HepG2 (cell line): ENCODE measurements around the gene SH2B2. TPM values are rescaled to one million over a fixed set of nuclear protein-coding genes. Genes with fewer than 3 reads are reported as not detected.
A peak's percentile ranks its signal among the peaks of the same experiment; 100 is the strongest.
"Not testable (repeated sequence)": the region's sequence is repeated elsewhere in the genome, so short reads cannot be mapped to it uniquely, and the experiment has no call there.

Experiments used
- ATAC-seq: fragments of 200-7000 bp; cut with Tn5 transposase; 3 replicates; pipeline ENCODE4 v1.9.1; 2020; ENCODE audit warnings: mild to moderate bottlenecking, moderate library complexity
- BruUV-seq: library from RNA; stranded (reverse); fragments of 400-500 nt; replicated peaks from 2 replicates; lab custom pipeline; 2021; lab: Mats Ljungman, UMichigan
- CTCF ChIA-PET: fragments of 300-600 bp; formaldehyde crosslinking; extraction: SDS; loops from one replicate; lab custom pipeline; 2021; ENCODE audit warnings: low total read pairs, inconsistent platforms, low intra/inter-chr PET ratio; lab: Yijun Ruan, JAX
- POLR2A ChIA-PET: fragments of 350-600 bp; sonication (Branson Sonifier 250); formaldehyde crosslinking; loops from one replicate; lab custom pipeline; 2020; ENCODE audit warnings: antibody characterized with exemption, inconsistent platforms; lab: Yijun Ruan, JAX
- DNase-seq: peaks from one replicate; pipeline ENCODE4 v3.0.0-alpha.2; 2015; ENCODE audit warnings: low spot score
- FAIRE-seq: peaks from 3 replicates; lab custom pipeline; 2011; peaks lifted over from hg19 to GRCh38; lab: Jason Lieb, UNC
- H2AFZ ChIP-seq: one replicate; pipeline ENCODE4 v1.6.1; 2011; ENCODE audit warnings: low read length, inconsistent platforms
- H3K27ac ChIP-seq: fragments of 300-600 bp; 3 replicates; pipeline ENCODE4 v1.8.0; 2011; ENCODE audit warnings: mixed run types, mild to moderate bottlenecking, mixed read lengths, low read length, inconsistent platforms; ENCODE audit not compliant: insufficient read depth; ENCODE audit errors: extremely low read length
- H3K27me3 ChIP-seq, 2 experiments: fragments of 200-600 bp in 1 of 2; 2 replicates in 1 of 2; 3 replicates in 1 of 2; pipeline versions ENCODE4 v1.6.0 to v1.8.0; 2011; ENCODE audit warnings: low read length in 2 of 2, mild to moderate bottlenecking in 2 of 2, moderate library complexity in 2 of 2, inconsistent platforms in 1 of 2; ENCODE audit not compliant: insufficient read depth in 2 of 2, control insufficient read depth in 1 of 2
- H3K36me3 ChIP-seq, 2 experiments: fragments of 200-600 bp in 1 of 2; replicated peaks in 1 of 2; 2 replicates in 1 of 2; 3 replicates in 1 of 2; pipeline versions ENCODE4 v1.5.1 to v1.8.0; 2011; ENCODE audit warnings: low read length in 2 of 2, inconsistent platforms in 1 of 2; ENCODE audit not compliant: insufficient read depth in 2 of 2, control insufficient read depth in 1 of 2
- H3K4me1 ChIP-seq: 2 replicates; pipeline ENCODE4 v1.5.1; 2012; ENCODE audit warnings: low read length, inconsistent platforms; ENCODE audit not compliant: insufficient read depth
- H3K4me2 ChIP-seq: 2 replicates; pipeline ENCODE4 v1.6.0; 2011; ENCODE audit warnings: low read depth, low read length, inconsistent platforms
- H3K4me3 ChIP-seq, 3 experiments: fragments of 200-600 bp in 1 of 3; sonication (generic), shearing (Covaris generic) in 1 of 3; replicated peaks in 1 of 3; 2 replicates each; pipeline ENCODE4 v1.5.1; 2011 to 2016; ENCODE audit warnings: low read length in 3 of 3, inconsistent platforms in 2 of 3, low read depth in 2 of 3, mild to moderate bottlenecking in 2 of 3, control low read depth in 1 of 3, mixed read lengths in 1 of 3; ENCODE audit not compliant: insufficient read depth in 1 of 3
- H3K79me2 ChIP-seq: one replicate; pipeline ENCODE4 v1.6.1; 2011; ENCODE audit warnings: low read length, inconsistent platforms; ENCODE audit not compliant: insufficient read depth
- H3K9ac ChIP-seq: 2 replicates; pipeline ENCODE4 v1.6.0; 2011; ENCODE audit warnings: mild to moderate bottlenecking, low read depth, low read length, inconsistent platforms; ENCODE audit not compliant: insufficient read depth
- H3K9me3 ChIP-seq: 2 replicates; pipeline ENCODE4 v1.5.1; 2012; ENCODE audit warnings: mild to moderate bottlenecking, low read length
- H4K20me1 ChIP-seq: 2 replicates; pipeline ENCODE4 v1.6.0; 2011; ENCODE audit warnings: inconsistent platforms, mild to moderate bottlenecking, low read length, moderate library complexity; ENCODE audit not compliant: insufficient read depth
- CCDC6 ChIP-seq: sonication (generic); formaldehyde crosslinking; IDR thresholded peaks from 2 replicates; pipeline ENCODE4 v1.8.1; 2022; ENCODE audit warnings: mild to moderate bottlenecking, missing genetic modification reagents, moderate library complexity
- KMT2A ChIP-seq: sonication (generic); formaldehyde crosslinking; IDR thresholded peaks from 2 replicates; pipeline ENCODE4 v1.4.0; 2020; ENCODE audit warnings: missing genetic modification reagents
- ZNF263 ChIP-seq: sonication (generic); formaldehyde crosslinking; IDR thresholded peaks from 2 replicates; pipeline ENCODE4 v1.4.0; 2020; ENCODE audit warnings: missing genetic modification reagents
- ZNF687 ChIP-seq: sonication (generic); formaldehyde crosslinking; IDR thresholded peaks from 2 replicates; pipeline ENCODE4 v1.5.1; 2020; ENCODE audit warnings: mild to moderate bottlenecking, missing genetic modification reagents, moderate library complexity
- WGBS: methylation state at CpG from one replicate; pipeline ENCODE4 v1.1.6; 2017; ENCODE audit warnings: low lambda C conversion rate; 5-methylcytosine and 5-hydroxymethylcytosine counted together
- in situ Hi-C: cut with HindIII; loops from 2 replicates; pipeline ENCODE4 v1.10.0; 2017; ENCODE audit warnings: low pct_unique_long_range_greater_than_20kb; ENCODE audit not compliant: extremely low pct_ligation_motif_present
- intact Hi-C: fragments of 100-400 bp; cut with micrococcal nuclease; formaldehyde crosslinking; loops from one replicate; pipeline ENCODE4 v1.10.0; 2022; ENCODE audit not compliant: unreplicated experiment
- polyA plus RNA-seq, 8 experiments: library from polyadenylated mRNA; depleted of rRNA in 3 of 8; stranded (reverse) in 7 of 8; unstranded in 1 of 8; fragments of >200 nt; fragmentation: Illumina TruSeq in 4 of 8; extraction: Trizol in 4 of 8; gene quantifications; 2 replicates each; pipeline versions ENCODE4 v1.2.1 to v1.2.3, GENCODE V29; 2011 to 2016; ENCODE audit warnings: low read depth in 4 of 8, missing spikeins in 1 of 8, mixed read lengths in 1 of 8; ENCODE audit not compliant: insufficient read depth in 1 of 8
- total RNA-seq, 5 experiments: library from RNA; depleted of rRNA; stranded (reverse); fragments of >200 nt; fragmentation: Illumina TruSeq; extraction: Trizol; gene quantifications; 2 replicates each; pipeline ENCODE4 v1.2.3, GENCODE V29; 2016; ENCODE audit warnings: low read depth in 1 of 5

Gene SH2B2
- total and polyA plus RNA-seq, 2 of the 13 experiments (the other 11 are each of a cell fraction or from before 2014, with no cell fraction given): 0.46 to 1.3 TPM

- TF ChIP-seq KMT2A (CRISPR knock-in tag): peak; percentile 34; the same call in 1 of the 2 replicates
- TF ChIP-seq, all 625 proteins: peak for 191; not testable (repeated sequence) for 434
Measured at GRCh38 chr7:102363549-102364393, 77.1 kb downstream of the SH2B2 start (continued).

- peak overlapping the region; percentile 82 for H3K27ac ChIP-seq
- CTCF ChIA-PET: not testable (repeated sequence)
- POLR2A ChIA-PET: interaction anchor here (1.3 kb wide), 1 partner anchor 31 kb away, joined by 6 read pairs; the partner anchor contains the start of gene PRKRIP1
Measured at GRCh38 chr7:102364394-102364886, 77.8 kb downstream of the SH2B2 start.

GRCh38 chr7:102365390-102365789 lies 78.7 kb downstream of the SH2B2 start:
- not testable (repeated sequence) for ATAC-seq
- WGBS: 54% methylated on average over 6 of the region's 7 CpGs
- peak overlapping the region; percentile 36; the same call in 1 of the 2 replicates for H3K4me2 ChIP-seq

More at GRCh38 chr7:102364394-102364886, 77.8 kb downstream of the SH2B2 start:
- H3K4me2 ChIP-seq: peak overlapping the region; percentile 32
- ATAC-seq, H3K4me1 ChIP-seq, FAIRE-seq, H3K36me3 ChIP-seq, H3K27me3 ChIP-seq, in situ Hi-C loops, H2AFZ ChIP-seq, H4K20me1 ChIP-seq, intact Hi-C loops, H3K9me3 ChIP-seq, DNase-seq: not testable (repeated sequence)
- H3K9ac ChIP-seq: peak overlapping the region; percentile 84
- peak overlapping the region; percentile 53 to 73 (median 73); a peak in 5 of 6 replicates for H3K4me3 ChIP-seq
- BruUV-seq: TSS peak; percentile 50
- WGBS: 0% methylated on average over 8 of the region's 20 CpGs
- TF ChIP-seq ZNF263 (peak; percentile 59), ZNF687 (CRISPR knock-in tag) (peak; percentile 6; the same call in 1 of the 2 replicates), CCDC6 (CRISPR knock-in tag) (0 out of 2 replicates have a peak, but pooled peaks have one; percentile 12)
- H3K79me2 ChIP-seq: peaks cover 12% of the 10 kb centered on the region

More at GRCh38 chr7:102365390-102365789, 78.7 kb downstream of the SH2B2 start:
- H2AFZ ChIP-seq, H3K27me3 ChIP-seq, BruUV-seq, H3K27ac ChIP-seq, H3K36me3 ChIP-seq, H4K20me1 ChIP-seq, POLR2A ChIA-PET, intact Hi-C loops, H3K4me1 ChIP-seq, H3K9ac ChIP-seq, DNase-seq, FAIRE-seq, in situ Hi-C loops, CTCF ChIA-PET, H3K9me3 ChIP-seq, H3K4me3 ChIP-seq: not testable (repeated sequence)
- peaks cover 18% of the 10 kb centered on the region for H3K79me2 ChIP-seq
